Type B pancreatic cell (in vitro differentiated cells): Measurements from ENCODE around the gene KCTD13. TPM values are rescaled to one million over a fixed set of nuclear protein-coding genes. Genes with fewer than 3 reads are reported as not detected.

Experiments
- DNase-seq: peaks from one replicate; pipeline ENCODE4 v3.0.0; 2021; ENCODE audit warnings: mixed read lengths; ENCODE audit not compliant: unreplicated experiment; ENCODE audit errors: extremely low spot score
- H3K27ac Mint-ChIP-seq: 2 replicates; pipeline ENCODE4 v1.8.0; 2021; ENCODE audit warnings: mild to moderate bottlenecking, mixed read lengths
- H3K27me3 Mint-ChIP-seq: 2 replicates; pipeline ENCODE4 v1.8.0; 2021; ENCODE audit warnings: mixed read lengths
- H3K36me3 Mint-ChIP-seq: 2 replicates; pipeline ENCODE4 v1.8.0; 2021; ENCODE audit warnings: mixed read lengths
- H3K4me1 Mint-ChIP-seq: one replicate; pipeline ENCODE4 v1.8.0; 2021; ENCODE audit warnings: mixed read lengths; ENCODE audit not compliant: unreplicated experiment
- H3K4me3 Mint-ChIP-seq: 2 replicates; pipeline ENCODE4 v1.8.0; 2021; ENCODE audit warnings: mild to moderate bottlenecking, mixed read lengths
- H3K9me3 Mint-ChIP-seq: 2 replicates; pipeline ENCODE4 v1.8.0; 2021; ENCODE audit warnings: mixed read lengths
- CTCF ChIP-seq: fragments of 200-600 bp; sonication (generic); conservative IDR thresholded peaks from 2 replicates; pipeline ENCODE4 v1.5.0; 2021; ENCODE audit warnings: antibody characterized with exemption, mild to moderate bottlenecking
- total RNA-seq: library from RNA; stranded (reverse); gene quantifications from 2 replicates; pipeline ENCODE4 v1.2.1, GENCODE V29; 2021; ENCODE audit warnings: low replicate concordance

Gene KCTD13
- total RNA-seq, 1 donor from 2014 or later, result 20.6 TPM

- no peaks in the 10 kb centered on the region for H3K9me3 Mint-ChIP-seq
- no peaks in the 10 kb centered on the region for H3K36me3 Mint-ChIP-seq
- H3K27me3 Mint-ChIP-seq, result peaks cover 5% of the 10 kb centered on the region
- H3K4me3 Mint-ChIP-seq, result no peak overlapping the region
- no peaks in the 10 kb centered on the region for H3K4me1 Mint-ChIP-seq
- no peak for TF ChIP-seq CTCF
- H3K27ac Mint-ChIP-seq, result no peak overlapping the region
- DNase-seq, result no peak
Observed at GRCh38 chr16:29907973-29908372, 18.1 kb downstream of the KCTD13 start.

GRCh38 chr16:29906520-29907244 lies 19.3 kb downstream of the KCTD13 start:
- H3K27ac Mint-ChIP-seq, result no peak overlapping the region
- H3K36me3 Mint-ChIP-seq, result no peaks in the 10 kb centered on the region
- H3K4me3 Mint-ChIP-seq, result no peak overlapping the region
- no peaks in the 10 kb centered on the region for H3K9me3 Mint-ChIP-seq
- peaks cover 11% of the 10 kb centered on the region for H3K27me3 Mint-ChIP-seq
- H3K4me1 Mint-ChIP-seq, result no peaks in the 10 kb centered on the region
- TF ChIP-seq CTCF, result no peak
- DNase-seq, result no peak

GRCh38 chr16:29905668-29906067 lies 20.4 kb downstream of the KCTD13 start:
- no peak for TF ChIP-seq CTCF
- Mint-ChIP-seq H3K27ac (no peak overlapping the region), H3K36me3 (no peaks in the 10 kb centered on the region), H3K27me3 (peaks cover 13% of the 10 kb centered on the region), H3K4me1 (no peaks in the 10 kb centered on the region), H3K4me3 (no peak overlapping the region), H3K9me3 (no peaks in the 10 kb centered on the region)
- DNase-seq, result no peak

GRCh38 chr16:29904947-29905346 lies 21.1 kb downstream of the KCTD13 start:
- Mint-ChIP-seq H3K4me1 (no peaks in the 10 kb centered on the region), H3K4me3 (no peak overlapping the region), H3K9me3 (no peaks in the 10 kb centered on the region), H3K27me3 (peaks cover 16% of the 10 kb centered on the region), H3K27ac (no peak overlapping the region), H3K36me3 (no peaks in the 10 kb centered on the region)
- TF ChIP-seq CTCF, result no peak
- DNase-seq, result no peak

- TF ChIP-seq CTCF, result no peak
- Mint-ChIP-seq H3K4me1 (peaks cover 1% of the 10 kb centered on the region), H3K36me3 (no peaks in the 10 kb centered on the region), H3K9me3 (no peaks in the 10 kb centered on the region), H3K4me3 (peak overlapping the region; percentile 36), H3K27ac (no peak overlapping the region), H3K27me3 (peaks cover 21% of the 10 kb centered on the region)
- DNase-seq, result no peak
Observed at GRCh38 chr16:29903590-29903989, 22.4 kb downstream of the KCTD13 start.
